A673 (cell line): ENCODE results near the gene CACNG4.

ENCODE experiments used
- CTCF ChIP-seq: fragments of 300-800, 200-600 bp; sonication (generic); conservative IDR thresholded peaks from 2 replicates; pipeline ENCODE4 v1.5.1; 2017; ENCODE audit warnings: low read depth, mild to moderate bottlenecking, antibody characterized with exemption, low read length, moderate library complexity, mixed read lengths
- EZH2 ChIP-seq: fragments of 200-600 bp; sonication (generic); IDR thresholded peaks from 2 replicates; pipeline ENCODE4 v1.6.1; 2017; ENCODE audit warnings: borderline replicate concordance, low read depth, mild to moderate bottlenecking, mixed read lengths, antibody characterized with exemption, low read length; ENCODE audit not compliant: poor library complexity, severe bottlenecking

GRCh38 chr17:66954632-66955031, 9.9 kb upstream of the CACNG4 start:
- TF ChIP-seq CTCF (no peak), EZH2 (no peak)
